GM13976 (cell line): ENCODE measurements around the gene HIVEP3.

Experiments
- DNase-seq: peaks from one replicate; pipeline ENCODE4 v3.0.0; 2012; ENCODE audit warnings: low spot score
- CTCF ChIP-seq: IDR thresholded peaks from 2 replicates; pipeline ENCODE4 v1.5.1; 2012; ENCODE audit warnings: borderline replicate concordance, mild to moderate bottlenecking; ENCODE audit not compliant: insufficient read depth; ENCODE audit errors: extremely low read depth, missing control alignments, control extremely low read depth
- in situ Hi-C: fragments of 300-500 bp; cut with MboI; formaldehyde crosslinking; loops from one replicate; pipeline ENCODE4 v1.12.0; 2022; ENCODE audit warnings: low sequenced_read_pairs, mixed read lengths, inconsistent platforms; ENCODE audit not compliant: unreplicated experiment

Gene HIVEP3

GRCh38 chr1:41918450-41919043 lies at the start of gene HIVEP3:
TSS of gene HIVEP3 (minus strand) at chr1:41918922.
- no peak for TF ChIP-seq CTCF
- DNase-seq: no peak
- in situ Hi-C loops: no loop called here

- in situ Hi-C loops: no loop called here
- no peak for DNase-seq
- no peak for TF ChIP-seq CTCF
Measured at GRCh38 chr1:41964400-41964799, 45.7 kb upstream of the HIVEP3 start.

- in situ Hi-C loops: no loop called here
- TF ChIP-seq CTCF: no peak
- DNase-seq: no peak
Measured at GRCh38 chr1:41963636-41964035, 44.9 kb upstream of the HIVEP3 start.

GRCh38 chr1:41958015-41958673 lies 39.4 kb upstream of the HIVEP3 start:
- in situ Hi-C loops: no loop called here
- no peak for TF ChIP-seq CTCF
- DNase-seq: no peak

GRCh38 chr1:41957568-41957967 lies 38.8 kb upstream of the HIVEP3 start:
- in situ Hi-C loops: no loop called here
- no peak for DNase-seq
- no peak for TF ChIP-seq CTCF

GRCh38 chr1:41955461-41956159 lies 36.9 kb upstream of the HIVEP3 start:
- in situ Hi-C loops: no loop called here
- TF ChIP-seq CTCF: no peak
- peak; percentile 58 for DNase-seq

- no peak for DNase-seq
- TF ChIP-seq CTCF: no peak
- in situ Hi-C loops: no loop called here
Measured at GRCh38 chr1:41954533-41954944, 35.8 kb upstream of the HIVEP3 start.
